Trophoblast cell (in vitro differentiated cells and primary cell): Measurements from ENCODE around the gene COL9A2.
"Not testable (repeated sequence)": the region's sequence is repeated elsewhere in the genome, so short reads cannot be mapped to it uniquely, and the experiment has no call there.

Experiments
- DNase-seq, 2 donors: peaks; one replicate each; pipeline ENCODE4 v3.0.0-alpha.2; 2016
- H2AFZ ChIP-seq: 2 replicates; pipeline ENCODE4 v1.6.1; 2013; ENCODE audit warnings: low read length, moderate library complexity, mild to moderate bottlenecking; ENCODE audit not compliant: insufficient read depth, poor library complexity
- H2AK5ac ChIP-seq: 2 replicates; pipeline ENCODE4 v1.6.1; 2013; ENCODE audit warnings: mild to moderate bottlenecking, low read length
- H2BK120ac ChIP-seq: 2 replicates; pipeline ENCODE4 v1.6.1; 2013; ENCODE audit warnings: low read length, mild to moderate bottlenecking, moderate library complexity; ENCODE audit not compliant: insufficient read depth, poor library complexity
- H2BK12ac ChIP-seq: 2 replicates; pipeline ENCODE4 v1.6.1; 2013; ENCODE audit warnings: mild to moderate bottlenecking, low read length, moderate library complexity
- H2BK5ac ChIP-seq: 2 replicates; pipeline ENCODE4 v1.6.1; 2013; ENCODE audit warnings: low read length, low read depth, moderate library complexity, mild to moderate bottlenecking; ENCODE audit not compliant: poor library complexity
- H3K14ac ChIP-seq: 2 replicates; pipeline ENCODE4 v1.6.1; 2013; ENCODE audit warnings: mild to moderate bottlenecking, low read length
- H3K18ac ChIP-seq: 2 replicates; pipeline ENCODE4 v1.6.1; 2013; ENCODE audit warnings: mild to moderate bottlenecking, low read length
- H3K23ac ChIP-seq: 2 replicates; pipeline ENCODE4 v1.6.1; 2013; ENCODE audit warnings: low read length
- H3K27ac ChIP-seq: 2 replicates; pipeline ENCODE4 v1.5.1; 2013; ENCODE audit warnings: low read depth, mild to moderate bottlenecking, inconsistent platforms, low read length, moderate library complexity
- H3K27me3 ChIP-seq: 2 replicates; pipeline ENCODE4 v1.6.1; 2013; ENCODE audit warnings: inconsistent platforms, mild to moderate bottlenecking, low read length, moderate library complexity; ENCODE audit not compliant: insufficient read depth
- H3K36me3 ChIP-seq, 2 experiments: 1 replicate in 1 of 2; 2 replicates in 1 of 2; pipeline ENCODE4 v1.6.1; 2013; ENCODE audit warnings: low read length in 2 of 2, mild to moderate bottlenecking in 2 of 2, moderate library complexity in 1 of 2; ENCODE audit not compliant: insufficient read depth in 2 of 2, control insufficient read depth in 1 of 2
- H3K4ac ChIP-seq: 2 replicates; pipeline ENCODE4 v1.6.1; 2013; ENCODE audit warnings: low read depth, mild to moderate bottlenecking, low read length, moderate library complexity
- H3K4me1 ChIP-seq, 2 experiments: 1 replicate in 1 of 2; 2 replicates in 1 of 2; pipeline ENCODE4 v1.6.1; 2013; ENCODE audit warnings: low read length in 2 of 2, mild to moderate bottlenecking in 2 of 2, moderate library complexity in 1 of 2; ENCODE audit not compliant: insufficient read depth in 2 of 2, control insufficient read depth in 1 of 2
- H3K4me2 ChIP-seq: 2 replicates; pipeline ENCODE4 v1.6.1; 2013; ENCODE audit warnings: inconsistent platforms, mild to moderate bottlenecking, low read length, moderate library complexity
- H3K4me3 ChIP-seq: 2 replicates; pipeline ENCODE4 v1.5.1; 2013; ENCODE audit warnings: mild to moderate bottlenecking, low read depth, low read length, inconsistent platforms
- H3K79me1 ChIP-seq: one replicate; pipeline ENCODE4 v1.6.1; 2013; ENCODE audit warnings: low read length
- H3K79me2 ChIP-seq: 2 replicates; pipeline ENCODE4 v1.6.1; 2013; ENCODE audit warnings: low read length, mild to moderate bottlenecking; ENCODE audit not compliant: control insufficient read depth, insufficient read depth, poor library complexity
- H3K9ac ChIP-seq: 2 replicates; pipeline ENCODE4 v1.6.1; 2013; ENCODE audit warnings: mild to moderate bottlenecking, low read length
- H3K9me3 ChIP-seq: 2 replicates; pipeline ENCODE4 v1.6.1; 2013; ENCODE audit warnings: low read depth, mild to moderate bottlenecking, control low read depth, inconsistent platforms, low read length; ENCODE audit not compliant: insufficient read depth
- H4K12ac ChIP-seq: 2 replicates; pipeline ENCODE4 v1.6.1; 2013; ENCODE audit warnings: low read depth, mild to moderate bottlenecking, low read length, moderate library complexity
- H4K8ac ChIP-seq: 2 replicates; pipeline ENCODE4 v1.6.1; 2013; ENCODE audit warnings: low read depth, mild to moderate bottlenecking, low read length, moderate library complexity
- H4K91ac ChIP-seq: one replicate; pipeline ENCODE4 v1.6.1; 2013; ENCODE audit warnings: low read depth, mild to moderate bottlenecking, low read length, moderate library complexity
- WGBS: extraction: QIAGEN DNeasy Blood & Tissue Kit; methylation state at CpG from one replicate; pipeline ENCODE4 v1.1.7; 2013; ENCODE audit warnings: missing lambda C conversion rate; ENCODE audit not compliant: insufficient read length, insufficient coverage; ENCODE audit errors: extremely low coverage; 5-methylcytosine and 5-hydroxymethylcytosine counted together

COL9A2 gene

DNA sequence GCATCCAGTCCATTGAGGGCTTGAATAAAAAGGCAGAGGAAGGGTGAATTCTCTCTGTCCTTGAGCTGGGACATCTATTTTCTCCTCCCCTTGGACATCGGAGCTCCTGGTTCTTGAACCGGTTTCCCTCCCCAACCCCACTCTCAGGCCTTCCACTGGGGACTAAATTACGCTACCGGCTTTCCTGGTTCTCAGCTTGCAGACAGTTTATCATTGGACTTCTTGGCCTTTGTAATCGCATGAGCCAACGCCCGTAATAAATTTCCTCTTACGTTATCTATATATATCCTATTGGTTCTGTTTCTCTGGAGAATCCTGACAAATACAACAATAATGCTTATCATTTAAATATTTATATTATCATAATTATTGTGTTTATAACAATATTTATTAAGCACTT lies 20.4 kb upstream of the COL9A2 start:
- Histone ChIP-seq H3K27me3 (no peaks in the 10 kb centered on the region), H4K91ac (no peak overlapping the region), H3K27ac (no peak overlapping the region), H3K36me3 (no peaks in the 10 kb centered on the region), H3K9me3 (no peaks in the 10 kb centered on the region), H3K4me1 (no peaks in the 10 kb centered on the region), H3K79me2 (no peaks in the 10 kb centered on the region), H3K4ac (no peak overlapping the region), H2BK12ac (no peak overlapping the region), H3K4me2 (no peak overlapping the region), H2AFZ (no peak overlapping the region), H2BK120ac (no peak overlapping the region), H3K18ac (no peak overlapping the region), H3K4me3 (no peak overlapping the region), H4K12ac (no peak overlapping the region), H3K23ac (no peak overlapping the region), H2AK5ac (no peak overlapping the region), H4K8ac (no peak overlapping the region), H2BK5ac (no peak overlapping the region), H3K14ac (no peak overlapping the region), H3K79me1 (no peaks in the 10 kb centered on the region), H3K9ac (no peak overlapping the region)
- no peak for DNase-seq
- no CpG with 5 or more reads among the region's 8 CpGs for WGBS

DNA sequence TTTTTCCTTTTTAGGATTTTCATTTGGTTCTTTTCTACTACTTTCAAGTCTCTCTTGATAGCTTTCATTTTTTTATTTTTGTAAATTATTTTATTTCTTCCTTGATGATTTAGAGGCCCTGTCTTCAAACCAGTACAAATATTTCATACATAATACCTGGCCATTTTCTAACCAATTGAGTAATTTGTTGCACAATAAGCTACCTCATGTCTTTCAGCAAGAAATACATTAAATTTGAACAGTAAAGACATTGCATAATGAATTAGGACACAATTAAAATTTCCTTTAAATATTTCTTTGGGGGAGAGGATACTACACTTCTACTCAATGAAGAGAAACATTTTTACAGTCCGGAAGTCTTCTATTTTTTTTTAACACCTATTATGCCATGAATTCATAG lies 15.6 kb upstream of the COL9A2 start:
- no peak overlapping the region for H3K9ac ChIP-seq
- no peak for DNase-seq
- no peak overlapping the region for H2AK5ac ChIP-seq
- WGBS = no CpG with 5 or more reads among the region's 1 CpG
- H2BK5ac ChIP-seq = no peak overlapping the region
- H3K9me3 ChIP-seq = no peaks in the 10 kb centered on the region
- no peak overlapping the region for H4K8ac ChIP-seq
- H3K18ac ChIP-seq = no peak overlapping the region
- H3K14ac ChIP-seq = no peak overlapping the region
- no peak overlapping the region for H4K91ac ChIP-seq
- no peaks in the 10 kb centered on the region for H3K79me1 ChIP-seq
- no peak overlapping the region for H4K12ac ChIP-seq
- no peak overlapping the region for H3K4me3 ChIP-seq
- H3K27me3 ChIP-seq = no peaks in the 10 kb centered on the region
- H3K27ac ChIP-seq = no peak overlapping the region
- no peaks in the 10 kb centered on the region for H3K79me2 ChIP-seq
- no peak overlapping the region for H2BK120ac ChIP-seq
- no peak overlapping the region for H3K23ac ChIP-seq
- H2BK12ac ChIP-seq = no peak overlapping the region
- H3K4me1 ChIP-seq = no peaks in the 10 kb centered on the region
- H3K36me3 ChIP-seq = no peaks in the 10 kb centered on the region
- no peak overlapping the region for H3K4ac ChIP-seq
- no peak overlapping the region for H2AFZ ChIP-seq
- no peak overlapping the region for H3K4me2 ChIP-seq

DNA sequence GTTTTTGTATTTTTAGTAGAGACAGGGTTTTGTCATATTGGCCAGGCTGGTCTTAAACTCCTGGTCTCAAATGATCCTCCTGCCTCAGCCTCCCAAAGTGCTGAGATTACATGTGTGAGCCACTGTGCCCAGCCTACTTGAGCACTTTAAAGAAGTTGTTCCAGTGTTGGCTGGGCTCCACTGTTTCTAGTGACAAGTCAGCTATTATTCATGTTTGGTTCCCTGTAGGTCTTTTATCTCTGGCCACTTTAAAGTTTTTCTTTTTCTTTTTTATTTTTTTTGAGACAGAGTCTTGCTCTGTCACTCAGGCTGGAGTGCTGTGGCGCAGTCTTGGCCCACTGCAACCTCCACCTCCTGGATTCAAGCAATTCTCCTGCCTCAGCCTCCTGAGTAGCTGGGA lies 14.3 kb upstream of the COL9A2 start:
- not testable (repeated sequence) for H3K4ac ChIP-seq, H3K9me3 ChIP-seq, H3K27me3 ChIP-seq, H2AFZ ChIP-seq, H2BK5ac ChIP-seq, H3K14ac ChIP-seq, H3K79me2 ChIP-seq, H2AK5ac ChIP-seq, H3K27ac ChIP-seq, H4K8ac ChIP-seq, H3K4me2 ChIP-seq, H3K4me3 ChIP-seq, H3K36me3 ChIP-seq, H3K9ac ChIP-seq, H3K4me1 ChIP-seq, H2BK12ac ChIP-seq, H2BK120ac ChIP-seq, H4K12ac ChIP-seq, H3K23ac ChIP-seq, H3K79me1 ChIP-seq, H4K91ac ChIP-seq, H3K18ac ChIP-seq, DNase-seq
- no CpG with 5 or more reads among the region's 1 CpG for WGBS

DNA sequence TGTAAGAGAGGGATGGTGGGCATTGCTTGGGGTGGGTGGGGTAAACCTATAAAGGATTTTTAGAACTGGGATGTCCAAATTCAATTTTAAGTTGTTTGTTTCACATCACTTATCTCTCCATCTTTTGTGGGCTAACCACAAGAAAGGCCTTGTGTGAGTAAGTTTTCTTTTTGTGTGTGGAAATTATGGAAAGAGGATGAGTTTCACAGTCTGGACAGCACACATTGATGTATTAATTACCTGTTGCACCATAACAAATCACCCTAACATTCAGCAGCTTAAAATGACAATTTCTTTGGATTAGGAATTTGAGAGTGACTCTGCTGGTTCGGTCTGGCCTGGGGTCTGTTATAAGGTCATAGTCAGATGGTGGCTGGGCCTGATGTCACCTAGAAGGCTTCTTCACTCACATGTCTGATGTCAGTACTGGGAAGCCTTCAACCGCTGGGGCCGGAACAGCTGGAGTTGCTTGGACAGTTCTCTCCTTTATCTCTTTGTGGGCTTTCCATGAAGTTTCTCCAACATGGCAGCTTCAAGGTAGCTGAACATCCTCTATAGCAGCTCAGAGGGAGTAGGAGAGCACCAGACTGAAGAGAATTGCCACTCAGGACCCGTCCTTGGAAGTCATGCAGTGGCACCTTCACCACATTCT lies 2.0 kb upstream of the COL9A2 start:
- Histone ChIP-seq H3K27me3 (peaks cover 24% of the 10 kb centered on the region), H3K9me3 (no peaks in the 10 kb centered on the region), H4K12ac (no peak overlapping the region), H3K14ac (no peak overlapping the region), H2AFZ (no peak overlapping the region), H3K4me2 (no peak overlapping the region), H3K27ac (no peak overlapping the region), H4K8ac (no peak overlapping the region), H3K23ac (no peak overlapping the region), H2AK5ac (no peak overlapping the region), H3K4ac (no peak overlapping the region), H2BK5ac (no peak overlapping the region), H3K18ac (no peak overlapping the region), H3K9ac (no peak overlapping the region), H3K36me3 (no peaks in the 10 kb centered on the region), H2BK12ac (no peak overlapping the region), H3K79me1 (peaks cover 11% of the 10 kb centered on the region), H2BK120ac (no peak overlapping the region), H3K4me1 (peaks cover 16 to 19% of the 10 kb centered on the region in 2 experiments), H3K4me3 (no peak overlapping the region), H3K79me2 (no peaks in the 10 kb centered on the region), H4K91ac (no peak overlapping the region)
- WGBS = no CpG with 5 or more reads among the region's 4 CpGs
- no peak for DNase-seq
